ENCODE data around the gene ATP2B2. TPM values are rescaled to one million over a fixed set of nuclear protein-coding genes. Genes with fewer than 3 reads are reported as not detected.

The ATP2B2 gene
- polyA plus RNA-seq, 3 donors = 0.47 to 1.2 (median 0.58) TPM

- no peak for DNase-seq (ENCODE audit: extremely low read depth in 1 of 11, low read depth in 9 of 11, low spot score in 4 of 11)
These were observed 24.5 kb downstream of the ATP2B2 start for GRCh38 chr3:10480871-10481378.

- no peak for DNase-seq (ENCODE audit: extremely low read depth in 1 of 11, low read depth in 9 of 11, low spot score in 4 of 11)
These were observed 26.1 kb downstream of the ATP2B2 start for GRCh38 chr3:10479311-10479710.

GRCh38 chr3:10475983-10476382, 29.4 kb downstream of the ATP2B2 start:
- no peak for DNase-seq (ENCODE audit: extremely low read depth in 1 of 11, low read depth in 9 of 11, low spot score in 4 of 11)

GRCh38 chr3:10474847-10475246, 30.5 kb downstream of the ATP2B2 start:
- no peak for DNase-seq (ENCODE audit: extremely low read depth in 1 of 11, low read depth in 9 of 11, low spot score in 4 of 11)

GRCh38 chr3:10474275-10474646, 31.1 kb downstream of the ATP2B2 start:
- DNase-seq (ENCODE audit: extremely low read depth in 1 of 11, low read depth in 9 of 11, low spot score in 4 of 11) = no peak

GRCh38 chr3:10473581-10474274, 31.7 kb downstream of the ATP2B2 start:
- no peak for DNase-seq (ENCODE audit: extremely low read depth in 1 of 11, low read depth in 9 of 11, low spot score in 4 of 11)

- DNase-seq (ENCODE audit: extremely low read depth in 1 of 11, low read depth in 9 of 11, low spot score in 4 of 11) = no peak
These were observed 32.4 kb downstream of the ATP2B2 start for GRCh38 chr3:10472877-10473440.

GRCh38 chr3:10471054-10471688, 34.2 kb downstream of the ATP2B2 start:
- peak in 9 of 11 donors; percentile 29 to 69 (median 39) for DNase-seq (ENCODE audit: extremely low read depth in 1 of 11, low read depth in 9 of 11, low spot score in 4 of 11)

GRCh38 chr3:10470120-10471053, 35.0 kb downstream of the ATP2B2 start:
- DNase-seq (ENCODE audit: extremely low read depth in 1 of 11, low read depth in 9 of 11, low spot score in 4 of 11) = peak in 4 of 11 donors; percentile 13 to 44 (median 29)

GRCh38 chr3:10469441-10470119, 35.8 kb downstream of the ATP2B2 start:
- peak in 1 of 11 donors; percentile 33 for DNase-seq (ENCODE audit: extremely low read depth in 1 of 11, low read depth in 9 of 11, low spot score in 4 of 11)

- no peak for DNase-seq (ENCODE audit: extremely low read depth in 1 of 11, low read depth in 9 of 11, low spot score in 4 of 11)
These were observed 36.6 kb downstream of the ATP2B2 start for GRCh38 chr3:10468613-10469354.

- no peak for DNase-seq (ENCODE audit: extremely low read depth in 1 of 11, low read depth in 9 of 11, low spot score in 4 of 11)
These were observed 37.3 kb downstream of the ATP2B2 start for GRCh38 chr3:10467904-10468612.

GRCh38 chr3:10467204-10467603, 38.2 kb downstream of the ATP2B2 start:
- no peak for DNase-seq (ENCODE audit: extremely low read depth in 1 of 11, low read depth in 9 of 11, low spot score in 4 of 11)

- no peak for DNase-seq (ENCODE audit: extremely low read depth in 1 of 11, low read depth in 9 of 11, low spot score in 4 of 11)
These were observed 39.2 kb downstream of the ATP2B2 start for GRCh38 chr3:10466186-10466585.

- no peak for DNase-seq (ENCODE audit: extremely low read depth in 1 of 11, low read depth in 9 of 11, low spot score in 4 of 11)
These were observed 40.2 kb downstream of the ATP2B2 start for GRCh38 chr3:10465161-10465560.

GRCh38 chr3:10463533-10464434, 41.6 kb downstream of the ATP2B2 start:
- DNase-seq (ENCODE audit: extremely low read depth in 1 of 11, low read depth in 9 of 11, low spot score in 4 of 11) = no peak

Data from renal cortex interstitium (tissue), 11 donors.